ENCODE results near the gene TARM1.

TARM1 gene

DNA sequence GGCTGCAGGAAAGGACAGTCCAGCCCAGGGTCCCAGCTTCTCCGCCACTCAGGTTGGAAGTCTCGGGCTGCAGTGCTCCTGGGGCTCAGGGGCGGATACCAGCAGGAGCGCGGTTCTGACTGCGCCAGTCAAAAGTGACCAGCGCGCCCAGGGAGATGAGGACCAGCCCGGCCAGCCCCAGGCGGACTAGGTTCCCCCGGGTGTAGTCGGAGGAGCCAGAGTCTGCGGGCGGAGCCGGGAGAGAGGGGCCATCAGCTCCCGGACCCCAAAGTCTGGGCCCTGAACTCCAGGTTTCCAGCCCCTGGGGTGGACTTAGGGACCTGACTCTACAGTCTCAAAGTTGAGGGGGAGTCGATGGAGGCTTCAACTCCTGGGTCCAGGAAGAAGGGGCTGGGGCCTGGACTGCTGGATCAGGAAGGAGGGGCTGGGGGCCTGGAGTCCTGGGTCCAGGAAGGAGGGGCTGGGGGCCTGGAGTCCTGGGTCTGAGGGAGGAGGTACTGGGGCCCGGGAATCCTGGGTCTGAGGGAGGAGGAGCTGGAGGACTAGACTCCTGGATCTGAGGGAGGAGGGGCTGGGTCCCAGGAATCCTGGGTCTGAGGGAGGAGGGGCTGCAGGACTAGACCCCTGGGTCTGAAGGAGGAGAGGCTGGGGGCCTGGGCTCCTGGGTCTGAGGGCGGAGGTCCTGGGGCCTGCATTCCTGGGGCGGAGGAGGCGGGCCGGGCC is 14.1 kb upstream of the TARM1 start:
- no peak for TF ChIP-seq CTCF (IDR thresholded peaks at IDR 0.05)

- TF ChIP-seq CTCF (IDR thresholded peaks at IDR 0.05) = no peak
These were observed 13.3 kb upstream of the TARM1 start for GRCh38 chr19:54094426-54095000.

DNA sequence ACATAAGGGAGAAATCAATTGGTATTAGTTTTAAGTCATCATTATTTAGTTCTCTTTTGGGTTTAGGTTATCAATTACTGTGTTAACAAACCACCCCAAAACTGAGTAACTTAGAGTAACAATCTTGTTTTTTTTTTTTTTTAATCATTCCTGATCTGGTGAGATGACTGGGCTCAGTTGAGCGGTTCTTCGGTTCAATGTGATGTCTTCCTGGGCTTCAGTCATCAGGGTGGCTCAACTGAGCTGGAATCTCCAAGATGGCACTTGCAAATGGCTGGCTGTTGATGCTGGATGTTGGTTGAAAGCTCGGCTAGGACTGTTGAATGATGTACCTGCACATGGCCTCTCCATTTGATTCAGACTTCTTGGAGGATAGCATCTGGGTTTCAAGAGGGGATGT is 3.2 kb upstream of the TARM1 start:
- TF ChIP-seq CTCF (IDR thresholded peaks at IDR 0.05) = no peak

GRCh38 chr19:54077334-54077733 is 3.8 kb downstream of the TARM1 start:
- TF ChIP-seq CTCF (IDR thresholded peaks at IDR 0.05) = no peak

DNA sequence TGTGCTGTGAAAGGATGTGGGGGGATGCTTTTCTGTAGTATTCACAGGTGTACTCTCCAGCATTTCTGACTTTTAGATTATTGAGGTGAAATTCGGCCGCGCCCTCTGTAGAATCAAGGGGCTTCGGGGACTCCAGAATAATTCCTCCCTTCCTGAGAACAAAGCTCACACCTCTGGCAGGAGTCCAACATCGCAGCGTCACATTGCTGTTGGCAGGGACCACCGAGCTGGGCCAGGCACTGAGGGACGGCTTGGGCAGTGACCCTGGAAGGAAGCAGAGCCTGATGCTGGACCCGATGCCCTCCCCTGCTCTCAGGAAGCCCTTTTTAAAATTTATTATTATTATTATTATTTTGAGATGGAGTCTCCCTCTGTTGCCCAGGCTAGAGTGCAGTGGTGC is 6.3 kb downstream of the TARM1 start:
- TF ChIP-seq CTCF (IDR thresholded peaks at IDR 0.05) = no peak

DNA sequence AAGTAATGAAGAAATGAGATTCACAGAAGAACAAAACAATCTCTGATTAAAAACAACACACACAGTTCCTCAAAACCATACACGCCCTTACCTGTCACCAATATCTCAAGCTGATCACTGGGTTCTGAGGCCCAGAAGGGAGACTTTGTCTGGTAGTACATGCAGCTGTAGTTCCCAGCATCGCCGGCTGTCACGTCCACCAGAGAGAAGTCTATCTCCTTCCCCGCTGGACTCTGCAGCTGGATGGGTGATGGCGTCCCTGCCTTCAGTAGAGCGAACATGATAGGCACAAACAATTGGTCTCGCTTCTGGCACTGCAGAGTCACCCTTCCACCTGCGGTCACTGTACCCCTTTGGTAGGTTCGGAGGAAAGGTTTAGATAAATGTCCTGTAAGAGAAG is 7.3 kb downstream of the TARM1 start:
- no peak for TF ChIP-seq CTCF (IDR thresholded peaks at IDR 0.05)

GRCh38 chr19:54069470-54069869 is 11.7 kb downstream of the TARM1 start:
- TF ChIP-seq CTCF (IDR thresholded peaks at IDR 0.05) = no peak
